H9 (cell line): ENCODE measurements around the gene MST1. TPM values are rescaled to one million over a fixed set of nuclear protein-coding genes. Genes with fewer than 3 reads are reported as not detected.

ENCODE experiments used
- DNase-seq: peaks from one replicate; pipeline ENCODE4 v3.0.0-alpha.2; 2017
- H2AFZ ChIP-seq: one replicate; pipeline ENCODE4 v1.6.1; 2013; ENCODE audit warnings: mild to moderate bottlenecking, low read length, control low read depth, moderate library complexity
- H2AK5ac ChIP-seq: 2 replicates; pipeline ENCODE4 v1.6.1; 2013; ENCODE audit warnings: low read length, control low read depth, mixed read lengths; ENCODE audit not compliant: insufficient read length
- H2BK120ac ChIP-seq: one replicate; pipeline ENCODE4 v1.6.1; 2013; ENCODE audit warnings: low read depth, mild to moderate bottlenecking, low read length, control low read depth, inconsistent platforms; ENCODE audit not compliant: poor library complexity, severe bottlenecking
- H2BK12ac ChIP-seq: 2 replicates; pipeline ENCODE4 v1.6.1; 2013; ENCODE audit warnings: low read length, control low read depth, mixed read lengths, low read depth; ENCODE audit not compliant: insufficient read length
- H2BK15ac ChIP-seq: 2 replicates; pipeline ENCODE4 v1.6.1; 2013; ENCODE audit warnings: low read depth, low read length, control low read depth
- H2BK20ac ChIP-seq: one replicate; pipeline ENCODE4 v1.6.1; 2013; ENCODE audit warnings: low read depth, mild to moderate bottlenecking, low read length, control low read depth, inconsistent platforms; ENCODE audit not compliant: poor library complexity, severe bottlenecking
- H2BK5ac ChIP-seq: 2 replicates; pipeline ENCODE4 v1.6.1; 2013; ENCODE audit warnings: low read length, control low read depth, mixed read lengths; ENCODE audit not compliant: insufficient read length
- H3K14ac ChIP-seq: 2 replicates; pipeline ENCODE4 v1.6.1; 2013; ENCODE audit warnings: low read length, control low read depth; ENCODE audit not compliant: insufficient read depth
- H3K18ac ChIP-seq: 2 replicates; pipeline ENCODE4 v1.6.1; 2013; ENCODE audit warnings: low read depth, mild to moderate bottlenecking, mixed read lengths, low read length, control low read depth; ENCODE audit not compliant: insufficient read length
- H3K23ac ChIP-seq: 2 replicates; pipeline ENCODE4 v1.6.1; 2013; ENCODE audit warnings: low read length, control low read depth, mixed read lengths, low read depth; ENCODE audit not compliant: insufficient read length
- H3K23me2 ChIP-seq: 2 replicates; pipeline ENCODE4 v1.6.1; 2013; ENCODE audit warnings: low read depth, mild to moderate bottlenecking, mixed read lengths, low read length, control low read depth; ENCODE audit not compliant: insufficient read length, poor library complexity, severe bottlenecking
- H3K27ac ChIP-seq: 2 replicates; pipeline ENCODE4 v1.5.1; 2013; ENCODE audit warnings: low read length, control low read depth, mixed read lengths, low read depth; ENCODE audit not compliant: insufficient read length
- H3K27me3 ChIP-seq: 2 replicates; pipeline ENCODE4 v1.6.1; 2013; ENCODE audit warnings: low read length, control low read depth, inconsistent platforms; ENCODE audit not compliant: insufficient read depth
- H3K4ac ChIP-seq: 2 replicates; pipeline ENCODE4 v1.6.1; 2013; ENCODE audit warnings: low read depth, mild to moderate bottlenecking, control low read depth, inconsistent platforms, low read length, moderate library complexity
- H3K4me1 ChIP-seq: 2 replicates; pipeline ENCODE4 v1.6.1; 2013; ENCODE audit warnings: low read length, control low read depth, inconsistent platforms; ENCODE audit not compliant: insufficient read depth
- H3K4me2 ChIP-seq: 2 replicates; pipeline ENCODE4 v1.6.1; 2013; ENCODE audit warnings: low read length, control low read depth, mixed read lengths; ENCODE audit not compliant: insufficient read length, insufficient read depth
- H3K56ac ChIP-seq: 2 replicates; pipeline ENCODE4 v1.6.1; 2013; ENCODE audit warnings: low read depth, mild to moderate bottlenecking, mixed read lengths, low read length, control low read depth; ENCODE audit not compliant: insufficient read length
- H3K79me1 ChIP-seq: 2 replicates; pipeline ENCODE4 v1.6.1; 2013; ENCODE audit warnings: low read depth, mild to moderate bottlenecking, moderate library complexity, low read length, control low read depth, inconsistent platforms; ENCODE audit not compliant: insufficient read depth, poor library complexity, severe bottlenecking
- H3K79me2 ChIP-seq: 2 replicates; pipeline ENCODE4 v1.6.1; 2013; ENCODE audit warnings: low read length, control low read depth, inconsistent platforms; ENCODE audit not compliant: insufficient read depth
- H3K9ac ChIP-seq: 2 replicates; pipeline ENCODE4 v1.6.1; 2013; ENCODE audit warnings: low read length, control low read depth, mixed read lengths; ENCODE audit not compliant: insufficient read length; ENCODE audit errors: extremely low read depth
- H3K9me3 ChIP-seq: one replicate; pipeline ENCODE4 v1.6.1; 2013; ENCODE audit warnings: low read depth, low read length, inconsistent platforms; ENCODE audit not compliant: control insufficient read depth
- H3T11ph ChIP-seq: one replicate; pipeline ENCODE4 v1.6.1; 2013; ENCODE audit warnings: mild to moderate bottlenecking, low read length, control low read depth, inconsistent platforms
- H4K20me1 ChIP-seq: one replicate; pipeline ENCODE4 v1.6.1; 2013; ENCODE audit not compliant: control insufficient read depth, insufficient read length, insufficient read depth
- H4K5ac ChIP-seq: 2 replicates; pipeline ENCODE4 v1.6.1; 2013; ENCODE audit warnings: low read depth, mild to moderate bottlenecking, mixed read lengths, low read length, control low read depth; ENCODE audit not compliant: insufficient read length
- H4K8ac ChIP-seq: replicated peaks from 2 replicates; pipeline ENCODE4 v1.6.1; 2013; ENCODE audit warnings: low read length, control low read depth, mixed read lengths, low read depth; ENCODE audit not compliant: insufficient read length
- H4K91ac ChIP-seq: 2 replicates; pipeline ENCODE4 v1.6.1; 2013; ENCODE audit warnings: low read depth, mild to moderate bottlenecking, moderate library complexity, mixed read lengths, low read length, control low read depth; ENCODE audit not compliant: insufficient read length
- H3K27ac Mint-ChIP-seq, 3 experiments: 2 replicates in 2 of 3; 3 replicates in 1 of 3; pipeline ENCODE4 v1.8.0; 2020 to 2021; ENCODE audit warnings: mixed read lengths in 3 of 3, mild to moderate bottlenecking in 1 of 3, moderate library complexity in 1 of 3
- H3K27me3 Mint-ChIP-seq: 2 replicates; pipeline ENCODE4 v1.8.0; 2021; ENCODE audit warnings: low read depth, mild to moderate bottlenecking, moderate library complexity, mixed read lengths
- H3K36me3 Mint-ChIP-seq, 3 experiments: 2 replicates in 2 of 3; 3 replicates in 1 of 3; pipeline ENCODE4 v1.8.0; 2020 to 2021; ENCODE audit warnings: low read depth in 3 of 3, mixed read lengths in 3 of 3; ENCODE audit not compliant: insufficient read depth in 1 of 3
- H3K4me1 Mint-ChIP-seq, 2 experiments: 2 replicates each; pipeline ENCODE4 v1.8.0; 2020; ENCODE audit warnings: mixed read lengths in 2 of 2
- H3K4me3 Mint-ChIP-seq, 2 experiments: 2 replicates in 1 of 2; 3 replicates in 1 of 2; pipeline ENCODE4 v1.8.0; 2020 to 2021; ENCODE audit warnings: mild to moderate bottlenecking in 2 of 2, mixed read lengths in 2 of 2, moderate library complexity in 1 of 2
- H3K9me3 Mint-ChIP-seq, 2 experiments: 2 replicates in 1 of 2; 3 replicates in 1 of 2; pipeline ENCODE4 v1.8.0; 2020; ENCODE audit warnings: mild to moderate bottlenecking in 2 of 2, mixed read lengths in 2 of 2, moderate library complexity in 1 of 2
- WGBS: extraction: QIAGEN DNeasy Blood & Tissue Kit; methylation state at CpG from one replicate; pipeline ENCODE4 v1.1.7; 2013; ENCODE audit warnings: missing lambda C conversion rate, low lambda C conversion rate, mixed read lengths; ENCODE audit not compliant: insufficient read length; ENCODE audit errors: extremely low coverage; 5-methylcytosine and 5-hydroxymethylcytosine counted together
- total RNA-seq: library from RNA; stranded (reverse); gene quantifications from 2 replicates; pipeline ENCODE4 v1.2.1, GENCODE V29; 2021
- TF ChIP-seq, protein P1 (sequence below): fragments of 200-600 bp; sonication (generic); conservative IDR thresholded peaks from 3 replicates; pipeline ENCODE4 v1.8.0; 2021; ENCODE audit warnings: antibody characterized with exemption, mild to moderate bottlenecking

MST1 gene
- total RNA-seq, 1 experiment from 2014 or later = 8.9 TPM

DNA sequence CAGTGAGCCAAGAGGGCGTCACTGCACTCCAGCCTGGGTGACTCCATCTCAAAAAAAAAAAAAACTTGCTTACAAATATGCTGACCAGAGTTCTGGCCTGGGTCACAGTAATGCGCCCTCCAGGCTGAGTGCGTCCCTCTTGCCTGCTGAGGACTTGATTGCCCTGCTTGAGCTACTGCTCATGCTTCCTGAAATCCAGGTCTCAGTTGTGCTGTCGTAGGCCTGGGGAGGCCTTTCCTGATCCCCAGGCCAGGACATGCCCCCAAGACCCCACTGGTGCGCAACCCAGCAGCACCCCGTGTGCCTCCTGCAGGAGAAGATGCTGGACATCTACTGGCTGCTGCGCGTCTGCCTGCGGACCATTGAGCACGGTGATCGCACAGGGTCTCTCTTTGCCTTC, 22.9 kb upstream of the MST1 start:
- no peaks in the 10 kb centered on the region for H3K4me1 Mint-ChIP-seq
- no peaks in the 10 kb centered on the region for H3K9me3 Mint-ChIP-seq

More for the DNA sequence above, 22.9 kb upstream of the MST1 start:
- Histone ChIP-seq H3K4me1 (no peaks in the 10 kb centered on the region), H3K4ac (no peak overlapping the region), H3K23ac (no peak overlapping the region), H3K56ac (no peak overlapping the region), H3K14ac (no peak overlapping the region), H4K5ac (no peak overlapping the region), H3T11ph (no peak overlapping the region), H3K9ac (no peak overlapping the region), H3K23me2 (no peaks in the 10 kb centered on the region), H3K18ac (no peak overlapping the region), H4K8ac (no peak overlapping the region), H2BK120ac (no peak overlapping the region), H3K4me2 (no peak overlapping the region), H2BK20ac (no peak overlapping the region), H3K79me2 (no peaks in the 10 kb centered on the region), H4K20me1 (no peaks in the 10 kb centered on the region), H2BK15ac (no peak overlapping the region), H2AFZ (no peak overlapping the region), H2AK5ac (no peak overlapping the region), H4K91ac (no peak overlapping the region), H3K9me3 (no peaks in the 10 kb centered on the region), H2BK12ac (no peak overlapping the region), H3K27me3 (no peaks in the 10 kb centered on the region), H3K79me1 (no peaks in the 10 kb centered on the region), H2BK5ac (no peak overlapping the region), H3K27ac (no peak overlapping the region)
- Mint-ChIP-seq H3K4me3 (no peak overlapping the region), H3K27me3 (no peaks in the 10 kb centered on the region; the same call in 1 of the 2 replicates), H3K27ac (no peak overlapping the region), H3K36me3 (peaks cover 0 to 17% (median 8%) of the 10 kb centered on the region in 3 experiments; a peak in 4 of 7 replicates)
- TF ChIP-seq, protein P1, sequence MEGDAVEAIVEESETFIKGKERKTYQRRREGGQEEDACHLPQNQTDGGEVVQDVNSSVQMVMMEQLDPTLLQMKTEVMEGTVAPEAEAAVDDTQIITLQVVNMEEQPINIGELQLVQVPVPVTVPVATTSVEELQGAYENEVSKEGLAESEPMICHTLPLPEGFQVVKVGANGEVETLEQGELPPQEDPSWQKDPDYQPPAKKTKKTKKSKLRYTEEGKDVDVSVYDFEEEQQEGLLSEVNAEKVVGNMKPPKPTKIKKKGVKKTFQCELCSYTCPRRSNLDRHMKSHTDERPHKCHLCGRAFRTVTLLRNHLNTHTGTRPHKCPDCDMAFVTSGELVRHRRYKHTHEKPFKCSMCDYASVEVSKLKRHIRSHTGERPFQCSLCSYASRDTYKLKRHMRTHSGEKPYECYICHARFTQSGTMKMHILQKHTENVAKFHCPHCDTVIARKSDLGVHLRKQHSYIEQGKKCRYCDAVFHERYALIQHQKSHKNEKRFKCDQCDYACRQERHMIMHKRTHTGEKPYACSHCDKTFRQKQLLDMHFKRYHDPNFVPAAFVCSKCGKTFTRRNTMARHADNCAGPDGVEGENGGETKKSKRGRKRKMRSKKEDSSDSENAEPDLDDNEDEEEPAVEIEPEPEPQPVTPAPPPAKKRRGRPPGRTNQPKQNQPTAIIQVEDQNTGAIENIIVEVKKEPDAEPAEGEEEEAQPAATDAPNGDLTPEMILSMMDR = no peak
- WGBS = no CpG with 5 or more reads among the region's 11 CpGs
- DNase-seq = no peak
